ENCODE results near the gene ABCA1.

- no peak for TF ChIP-seq TAF1 (IDR thresholded peaks at IDR 0.05; ENCODE audit: borderline replicate concordance, low read depth, low read length)
- no peak for TF ChIP-seq CTCF (IDR thresholded peaks at IDR 0.05 in 2 of 3, conservative IDR thresholded peaks at IDR 0.05 in 1 of 3; ENCODE audit: control insufficient read depth in 2 of 3, extremely low read depth in 1 of 3, insufficient read depth in 1 of 3, low read depth in 3 of 3, low read length in 3 of 3)
- no peak for TF ChIP-seq BMI1 (IDR thresholded peaks at IDR 0.05; ENCODE audit: borderline replicate concordance)
- TF ChIP-seq SIN3A (IDR thresholded peaks at IDR 0.05; ENCODE audit: low read depth, low read length), result no peak
- TF ChIP-seq NRF1 (conservative IDR thresholded peaks at IDR 0.05; ENCODE audit: low read depth, low read length), result no peak
- no peak for TF ChIP-seq RBBP5 (conservative IDR thresholded peaks at IDR 0.05)
- no peak for TF ChIP-seq YBX1 (IDR thresholded peaks at IDR 0.05)
- no peak for TF ChIP-seq ATF3 (IDR thresholded peaks at IDR 0.05; ENCODE audit: borderline replicate concordance, extremely low read depth, low read depth, low read length)
- no peak for TF ChIP-seq EP300 (IDR thresholded peaks at IDR 0.05; ENCODE audit: borderline replicate concordance in 1 of 2, control insufficient read depth in 1 of 2, low read depth in 2 of 2, low read length in 2 of 2)
- TF ChIP-seq USF2 (IDR thresholded peaks at IDR 0.05; ENCODE audit: borderline replicate concordance, low read depth, low read length), result no peak
- no peak for TF ChIP-seq CREM (IDR thresholded peaks at IDR 0.05; ENCODE audit: low read depth)
- no peak for TF ChIP-seq FOXM1 (IDR thresholded peaks at IDR 0.05; ENCODE audit: low read depth, low read length)
- no peak for TF ChIP-seq NBN (IDR thresholded peaks at IDR 0.05)
Measured at GRCh38 chr9:104915753-104916152, 12.2 kb downstream of the ABCA1 start.
